Retinal pigment epithelial cell (primary cell): Measurements from ENCODE around the gene SORCS2.
"Not testable (repeated sequence)": the region's sequence is repeated elsewhere in the genome, so short reads cannot be mapped to it uniquely, and the experiment has no call there.

Experiments
- DNase-seq: peaks from one replicate; pipeline ENCODE4 v3.0.0-alpha.2; 2010; ENCODE audit warnings: low read depth
- H3K4me3 ChIP-seq: 2 replicates; pipeline ENCODE4 v1.5.1; 2011; ENCODE audit warnings: mild to moderate bottlenecking, low read length, control low read depth, moderate library complexity
- CTCF ChIP-seq: conservative IDR thresholded peaks from 2 replicates; pipeline ENCODE4 v1.5.1; 2011; ENCODE audit warnings: low read depth, low read length, control low read depth, inconsistent platforms

The SORCS2 gene

GRCh38 chr4:7160951-7161440, 31.3 kb upstream of the SORCS2 start:
- no peak for DNase-seq
- no peak for TF ChIP-seq CTCF
- H3K4me3 ChIP-seq, result no peak overlapping the region

GRCh38 chr4:7161721-7162214, 30.6 kb upstream of the SORCS2 start:
- TF ChIP-seq CTCF, result no peak
- H3K4me3 ChIP-seq, result no peak overlapping the region
- DNase-seq, result no peak

GRCh38 chr4:7165056-7165873, 27.1 kb upstream of the SORCS2 start:
- not testable (repeated sequence) for DNase-seq, H3K4me3 ChIP-seq

GRCh38 chr4:7165874-7166201, 26.5 kb upstream of the SORCS2 start:
- DNase-seq, result no peak
- H3K4me3 ChIP-seq, result no peak overlapping the region
- no peak for TF ChIP-seq CTCF

- DNase-seq, result no peak
- no peak for TF ChIP-seq CTCF
- H3K4me3 ChIP-seq, result no peak overlapping the region
Measured at GRCh38 chr4:7166237-7166636, 26.1 kb upstream of the SORCS2 start.

GRCh38 chr4:7166981-7167700, 25.2 kb upstream of the SORCS2 start:
- no peak for TF ChIP-seq CTCF
- no peak overlapping the region for H3K4me3 ChIP-seq
- no peak for DNase-seq

- no peak for TF ChIP-seq CTCF
- no peak overlapping the region for H3K4me3 ChIP-seq
- DNase-seq, result no peak
Measured at GRCh38 chr4:7167706-7168105, 24.6 kb upstream of the SORCS2 start.
